Measurements from ENCODE around the gene AEBP1. TPM values are rescaled to one million over a fixed set of nuclear protein-coding genes. Genes with fewer than 3 reads are reported as not detected.

The AEBP1 gene
- total RNA-seq, 1 donor from 2014 or later, result 422 TPM

- Mint-ChIP-seq H3K4me1 (ENCODE audit: low read depth) (peaks cover 69% of the 10 kb centered on the region), H3K9me3 (ENCODE audit: low read depth) (no peaks in the 10 kb centered on the region), H3K4me3 (ENCODE audit: unreplicated experiment) (no peak overlapping the region), H3K36me3 (ENCODE audit: low read depth) (no peaks in the 10 kb centered on the region), H3K27me3 (ENCODE audit: low read depth) (no peaks in the 10 kb centered on the region), H3K27ac (ENCODE audit: unreplicated experiment) (peak overlapping the region; percentile 82)
- TF ChIP-seq CTCF (IDR thresholded peaks at IDR 0.05), result no peak
- DNase-seq (ENCODE audit: low spot score), result no peak
Observed at GRCh38 chr7:44083796-44084195, 20.3 kb upstream of the AEBP1 start.

GRCh38 chr7:44084701-44085100 lies 19.4 kb upstream of the AEBP1 start:
- no peak for DNase-seq (ENCODE audit: low spot score)
- H3K4me1 Mint-ChIP-seq (ENCODE audit: low read depth), result peaks cover 76% of the 10 kb centered on the region
- H3K27ac Mint-ChIP-seq (ENCODE audit: unreplicated experiment), result peak overlapping the region; percentile 82
- H3K9me3 Mint-ChIP-seq (ENCODE audit: low read depth), result no peaks in the 10 kb centered on the region
- no peaks in the 10 kb centered on the region for H3K36me3 Mint-ChIP-seq (ENCODE audit: low read depth)
- no peak for TF ChIP-seq CTCF (IDR thresholded peaks at IDR 0.05)
- no peaks in the 10 kb centered on the region for H3K27me3 Mint-ChIP-seq (ENCODE audit: low read depth)
- H3K4me3 Mint-ChIP-seq (ENCODE audit: unreplicated experiment), result no peak overlapping the region

- H3K4me1 Mint-ChIP-seq (ENCODE audit: low read depth), result peaks cover 82% of the 10 kb centered on the region
- H3K27ac Mint-ChIP-seq (ENCODE audit: unreplicated experiment), result peak overlapping the region; percentile 82
- no peaks in the 10 kb centered on the region for H3K27me3 Mint-ChIP-seq (ENCODE audit: low read depth)
- no peaks in the 10 kb centered on the region for H3K36me3 Mint-ChIP-seq (ENCODE audit: low read depth)
- TF ChIP-seq CTCF (IDR thresholded peaks at IDR 0.05), result peak; percentile 44
- no peak overlapping the region for H3K4me3 Mint-ChIP-seq (ENCODE audit: unreplicated experiment)
- H3K9me3 Mint-ChIP-seq (ENCODE audit: low read depth), result no peaks in the 10 kb centered on the region
- DNase-seq (ENCODE audit: low spot score), result no peak
Observed at GRCh38 chr7:44085546-44085945, 18.6 kb upstream of the AEBP1 start.

GRCh38 chr7:44086627-44087026 lies 17.5 kb upstream of the AEBP1 start:
- H3K9me3 Mint-ChIP-seq (ENCODE audit: low read depth), result no peaks in the 10 kb centered on the region
- DNase-seq (ENCODE audit: low spot score), result no peak
- no peak for TF ChIP-seq CTCF (IDR thresholded peaks at IDR 0.05)
- no peak overlapping the region for H3K4me3 Mint-ChIP-seq (ENCODE audit: unreplicated experiment)
- H3K27me3 Mint-ChIP-seq (ENCODE audit: low read depth), result no peaks in the 10 kb centered on the region
- peak overlapping the region; percentile 87 for H3K27ac Mint-ChIP-seq (ENCODE audit: unreplicated experiment)
- peaks cover 76% of the 10 kb centered on the region for H3K4me1 Mint-ChIP-seq (ENCODE audit: low read depth)
- H3K36me3 Mint-ChIP-seq (ENCODE audit: low read depth), result no peaks in the 10 kb centered on the region

- Mint-ChIP-seq H3K9me3 (ENCODE audit: low read depth) (peaks cover under 1% of the 10 kb centered on the region), H3K4me3 (ENCODE audit: unreplicated experiment) (no peak overlapping the region), H3K4me1 (ENCODE audit: low read depth) (peaks cover 68% of the 10 kb centered on the region), H3K27me3 (ENCODE audit: low read depth) (no peaks in the 10 kb centered on the region), H3K27ac (ENCODE audit: unreplicated experiment) (peak overlapping the region; percentile 87), H3K36me3 (ENCODE audit: low read depth) (no peaks in the 10 kb centered on the region)
- TF ChIP-seq CTCF (IDR thresholded peaks at IDR 0.05), result no peak
- peak; percentile 85 for DNase-seq (ENCODE audit: low spot score)
Observed at GRCh38 chr7:44087911-44088838, 16.0 kb upstream of the AEBP1 start.

Data from chondrocyte (in vitro differentiated cells).